ENCODE data around the gene ERFL.
A peak's percentile ranks its signal among the peaks of the same experiment; 100 is the strongest.

ERFL gene

GRCh38 chr19:41893899-41894298, 34.4 kb downstream of the ERFL start:
- DNase-seq (no peak), ATAC-seq (peak; percentile 25)
- Mint-ChIP-seq H3K4me1 (peaks cover 65% of the 10 kb centered on the region), H3K27me3 (no peaks in the 10 kb centered on the region), H3K27ac (peak overlapping the region; percentile 54), H3K4me3 (no peak overlapping the region), H3K9me3 (no peaks in the 10 kb centered on the region), H3K36me3 (ENCODE audit: low read depth) (peaks cover 40% of the 10 kb centered on the region)

GRCh38 chr19:41892173-41892902, 35.9 kb downstream of the ERFL start:
- peaks cover 70% of the 10 kb centered on the region for H3K4me1 Mint-ChIP-seq
- peaks cover 38% of the 10 kb centered on the region for H3K36me3 Mint-ChIP-seq (ENCODE audit: low read depth)
- H3K27ac Mint-ChIP-seq, result no peak overlapping the region
- DNase-seq (no peak), ATAC-seq (no peak)
- no peaks in the 10 kb centered on the region for H3K9me3 Mint-ChIP-seq
- H3K4me3 Mint-ChIP-seq, result no peak overlapping the region
- no peaks in the 10 kb centered on the region for H3K27me3 Mint-ChIP-seq

- no peak overlapping the region for H3K4me3 Mint-ChIP-seq
- ATAC-seq (no peak), DNase-seq (no peak)
- peaks cover 46% of the 10 kb centered on the region for H3K36me3 Mint-ChIP-seq (ENCODE audit: low read depth)
- peak overlapping the region; percentile 76 for H3K27ac Mint-ChIP-seq
- peaks cover 79% of the 10 kb centered on the region for H3K4me1 Mint-ChIP-seq
- H3K27me3 Mint-ChIP-seq, result peaks cover 2% of the 10 kb centered on the region
- H3K9me3 Mint-ChIP-seq, result no peaks in the 10 kb centered on the region
These were observed 37.3 kb downstream of the ERFL start for GRCh38 chr19:41890936-41891335.

GRCh38 chr19:41889896-41890295, 38.4 kb downstream of the ERFL start:
- ATAC-seq (no peak), DNase-seq (no peak)
- Mint-ChIP-seq H3K9me3 (no peaks in the 10 kb centered on the region), H3K4me3 (peak overlapping the region; percentile 33), H3K4me1 (peaks cover 78% of the 10 kb centered on the region), H3K36me3 (ENCODE audit: low read depth) (peaks cover 47% of the 10 kb centered on the region), H3K27me3 (peaks cover 2% of the 10 kb centered on the region), H3K27ac (peak overlapping the region; percentile 98)

- ATAC-seq (no peak), DNase-seq (no peak)
- Mint-ChIP-seq H3K4me3 (peak overlapping the region; percentile 93), H3K36me3 (ENCODE audit: low read depth) (peaks cover 45% of the 10 kb centered on the region), H3K27ac (peak overlapping the region; percentile 98), H3K4me1 (peaks cover 73% of the 10 kb centered on the region), H3K9me3 (no peaks in the 10 kb centered on the region), H3K27me3 (peaks cover 2% of the 10 kb centered on the region)
These were observed 39.3 kb downstream of the ERFL start for GRCh38 chr19:41888926-41889325.

GRCh38 chr19:41887711-41888382, 40.4 kb downstream of the ERFL start:
- peak; percentile 60 for ATAC-seq
- Mint-ChIP-seq H3K4me1 (peaks cover 70% of the 10 kb centered on the region), H3K27me3 (peaks cover 2% of the 10 kb centered on the region)

GRCh38 chr19:41886761-41887710, 41.2 kb downstream of the ERFL start:
- DNase-seq (peak; percentile 71), ATAC-seq (peak; percentile 48)
- H3K4me1 Mint-ChIP-seq, result peaks cover 71% of the 10 kb centered on the region
- H3K27ac Mint-ChIP-seq, result peak overlapping the region; percentile 98
- H3K4me3 Mint-ChIP-seq, result peak overlapping the region; percentile 93
- H3K27me3 Mint-ChIP-seq, result peaks cover 2% of the 10 kb centered on the region
- H3K36me3 Mint-ChIP-seq (ENCODE audit: low read depth), result peaks cover 48% of the 10 kb centered on the region
- H3K9me3 Mint-ChIP-seq, result no peaks in the 10 kb centered on the region

More at GRCh38 chr19:41887711-41888382, 40.4 kb downstream of the ERFL start:
- peak; percentile 89 for DNase-seq
- Mint-ChIP-seq H3K27ac (peak overlapping the region; percentile 98), H3K4me3 (peak overlapping the region; percentile 93), H3K9me3 (no peaks in the 10 kb centered on the region), H3K36me3 (ENCODE audit: low read depth) (peaks cover 45% of the 10 kb centered on the region)

- H3K4me1 Mint-ChIP-seq, result peaks cover 67% of the 10 kb centered on the region
- DNase-seq, result peak; percentile 93
- peaks cover 2% of the 10 kb centered on the region for H3K27me3 Mint-ChIP-seq
- peak overlapping the region; percentile 92 for H3K27ac Mint-ChIP-seq
- peak overlapping the region; percentile 93 for H3K4me3 Mint-ChIP-seq
- no peaks in the 10 kb centered on the region for H3K9me3 Mint-ChIP-seq
- peak; percentile 80 for ATAC-seq
- peaks cover 34% of the 10 kb centered on the region for H3K36me3 Mint-ChIP-seq (ENCODE audit: low read depth)
These were observed 44.2 kb downstream of the ERFL start for GRCh38 chr19:41883821-41884733.

- DNase-seq, result no peak
- H3K9me3 Mint-ChIP-seq, result no peaks in the 10 kb centered on the region
- peaks cover 67% of the 10 kb centered on the region for H3K4me1 Mint-ChIP-seq
- no peak for ATAC-seq
- peaks cover 2% of the 10 kb centered on the region for H3K27me3 Mint-ChIP-seq
- peak overlapping the region; percentile 92 for H3K27ac Mint-ChIP-seq
- H3K36me3 Mint-ChIP-seq (ENCODE audit: low read depth), result peaks cover 29% of the 10 kb centered on the region
- H3K4me3 Mint-ChIP-seq, result peak overlapping the region; percentile 93
These were observed 44.8 kb downstream of the ERFL start for GRCh38 chr19:41883463-41883820.

GRCh38 chr19:41882568-41883462, 45.4 kb downstream of the ERFL start, which contains the start of gene ARHGEF1:
Gene ARHGEF1, plus strand, starts transcription at chr19:41883184. Its CDS starts 4,899 bp downstream, at chr19:41888083.
- Mint-ChIP-seq H3K27ac (peak within 1 kb of the TSS; percentile 93), H3K27me3 (peaks cover 2% of the 10 kb centered on the region), H3K9me3 (no peaks in the 10 kb centered on the region), H3K4me3 (peak within 1 kb of the TSS; percentile 93), H3K36me3 (ENCODE audit: low read depth) (peaks cover 26% of the 10 kb centered on the region), H3K4me1 (peaks cover 67% of the 10 kb centered on the region)
- DNase-seq (peak; percentile 69), ATAC-seq (no peak)

GRCh38 chr19:41880329-41880708, 47.9 kb downstream of the ERFL start:
- Mint-ChIP-seq H3K4me3 (no peak overlapping the region), H3K27ac (peak overlapping the region; percentile 31), H3K36me3 (ENCODE audit: low read depth) (peaks cover 13% of the 10 kb centered on the region), H3K9me3 (no peaks in the 10 kb centered on the region), H3K4me1 (peaks cover 69% of the 10 kb centered on the region), H3K27me3 (no peaks in the 10 kb centered on the region)
- ATAC-seq (no peak), DNase-seq (no peak)

- ATAC-seq, result no peak
- DNase-seq, result no peak
- H3K4me1 Mint-ChIP-seq, result peaks cover 70% of the 10 kb centered on the region
- H3K27me3 Mint-ChIP-seq, result no peaks in the 10 kb centered on the region
- no peaks in the 10 kb centered on the region for H3K9me3 Mint-ChIP-seq
- peaks cover 9% of the 10 kb centered on the region for H3K36me3 Mint-ChIP-seq (ENCODE audit: low read depth)
- H3K27ac Mint-ChIP-seq, result peak overlapping the region; percentile 31
- no peak overlapping the region for H3K4me3 Mint-ChIP-seq
These were observed 48.5 kb downstream of the ERFL start for GRCh38 chr19:41879670-41880328.
